ENCODE measurements around the gene AXIN1. TPM values are rescaled to one million over a fixed set of nuclear protein-coding genes. Genes with fewer than 3 reads are reported as not detected.

The AXIN1 gene
- total and polyA plus RNA-seq, 9 of the 15 experiments (the other 6 are each of a cell fraction or from before 2014, with no cell fraction given) = 0.42 to 58.0 (median 25.9) TPM

DNA sequence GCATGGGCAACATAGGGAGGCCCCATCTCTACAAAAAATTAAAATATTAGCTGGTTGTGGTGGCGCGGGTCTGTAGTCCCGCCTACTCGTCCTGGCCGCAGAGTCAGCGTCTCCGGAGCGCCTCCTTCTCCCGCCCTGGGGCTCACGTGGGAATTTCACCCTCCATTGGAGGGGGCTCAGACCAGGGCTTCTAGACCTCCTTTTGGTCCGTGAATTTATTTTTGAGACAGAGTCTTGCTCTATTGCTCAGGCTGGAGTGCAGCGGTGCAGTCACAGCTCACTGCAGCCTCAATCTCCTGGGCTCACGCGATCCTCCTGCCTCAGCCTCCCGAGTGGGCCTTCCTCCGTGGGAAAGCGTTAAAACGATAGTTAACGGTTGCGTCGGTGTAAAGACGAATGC, 44.1 kb upstream of the AXIN1 start (continued):
- no peak for TF ChIP-seq KLF1 (tag; IDR thresholded peaks at IDR 0.05)
- 0 out of 2 replicates have a peak, but pooled peaks have one; percentile 19 for TF ChIP-seq MXI1 (IDR thresholded peaks at IDR 0.05; ENCODE audit: low read depth, low read length)
- no peak; the same call in 1 of the 2 replicates for TF ChIP-seq RB1 (IDR thresholded peaks at IDR 0.05; ENCODE audit: low read depth)
- TF ChIP-seq, protein P1, sequence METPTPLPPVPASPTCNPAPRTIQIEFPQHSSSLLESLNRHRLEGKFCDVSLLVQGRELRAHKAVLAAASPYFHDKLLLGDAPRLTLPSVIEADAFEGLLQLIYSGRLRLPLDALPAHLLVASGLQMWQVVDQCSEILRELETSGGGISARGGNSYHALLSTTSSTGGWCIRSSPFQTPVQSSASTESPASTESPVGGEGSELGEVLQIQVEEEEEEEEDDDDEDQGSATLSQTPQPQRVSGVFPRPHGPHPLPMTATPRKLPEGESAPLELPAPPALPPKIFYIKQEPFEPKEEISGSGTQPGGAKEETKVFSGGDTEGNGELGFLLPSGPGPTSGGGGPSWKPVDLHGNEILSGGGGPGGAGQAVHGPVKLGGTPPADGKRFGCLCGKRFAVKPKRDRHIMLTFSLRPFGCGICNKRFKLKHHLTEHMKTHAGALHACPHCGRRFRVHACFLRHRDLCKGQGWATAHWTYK (CRISPR knock-in tag; IDR thresholded peaks at IDR 0.05) = no peak; the same call in 1 of the 2 replicates
- TF ChIP-seq CBX5 (IDR thresholded peaks at IDR 0.05; ENCODE audit: borderline replicate concordance, low read depth) = no peak
- TF ChIP-seq ZBTB7A (IDR thresholded peaks at IDR 0.05; ENCODE audit: borderline replicate concordance, control insufficient read depth, low read depth, low read length) = peak; percentile 25; the same call in 1 of the 2 replicates
- TF ChIP-seq, protein P2, sequence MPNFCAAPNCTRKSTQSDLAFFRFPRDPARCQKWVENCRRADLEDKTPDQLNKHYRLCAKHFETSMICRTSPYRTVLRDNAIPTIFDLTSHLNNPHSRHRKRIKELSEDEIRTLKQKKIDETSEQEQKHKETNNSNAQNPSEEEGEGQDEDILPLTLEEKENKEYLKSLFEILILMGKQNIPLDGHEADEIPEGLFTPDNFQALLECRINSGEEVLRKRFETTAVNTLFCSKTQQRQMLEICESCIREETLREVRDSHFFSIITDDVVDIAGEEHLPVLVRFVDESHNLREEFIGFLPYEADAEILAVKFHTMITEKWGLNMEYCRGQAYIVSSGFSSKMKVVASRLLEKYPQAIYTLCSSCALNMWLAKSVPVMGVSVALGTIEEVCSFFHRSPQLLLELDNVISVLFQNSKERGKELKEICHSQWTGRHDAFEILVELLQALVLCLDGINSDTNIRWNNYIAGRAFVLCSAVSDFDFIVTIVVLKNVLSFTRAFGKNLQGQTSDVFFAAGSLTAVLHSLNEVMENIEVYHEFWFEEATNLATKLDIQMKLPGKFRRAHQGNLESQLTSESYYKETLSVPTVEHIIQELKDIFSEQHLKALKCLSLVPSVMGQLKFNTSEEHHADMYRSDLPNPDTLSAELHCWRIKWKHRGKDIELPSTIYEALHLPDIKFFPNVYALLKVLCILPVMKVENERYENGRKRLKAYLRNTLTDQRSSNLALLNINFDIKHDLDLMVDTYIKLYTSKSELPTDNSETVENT (CRISPR knock-in tag; IDR thresholded peaks at IDR 0.05) = 0 out of 2 replicates have a peak, but pooled peaks have one; percentile 47
- no peak for TF ChIP-seq RBM15 (IDR thresholded peaks at IDR 0.05; ENCODE audit: insufficient read depth, low read length)
- TF ChIP-seq ZNF444 (CRISPR knock-in tag; IDR thresholded peaks at IDR 0.05) = no peak
- no peak for TF ChIP-seq CEBPZ (IDR thresholded peaks at IDR 0.05; ENCODE audit: borderline replicate concordance, low read depth, low read length)
- TF ChIP-seq HEY1 (CRISPR knock-in tag; IDR thresholded peaks at IDR 0.05; ENCODE audit: borderline replicate concordance) = no peak
- TF ChIP-seq, protein P3, sequence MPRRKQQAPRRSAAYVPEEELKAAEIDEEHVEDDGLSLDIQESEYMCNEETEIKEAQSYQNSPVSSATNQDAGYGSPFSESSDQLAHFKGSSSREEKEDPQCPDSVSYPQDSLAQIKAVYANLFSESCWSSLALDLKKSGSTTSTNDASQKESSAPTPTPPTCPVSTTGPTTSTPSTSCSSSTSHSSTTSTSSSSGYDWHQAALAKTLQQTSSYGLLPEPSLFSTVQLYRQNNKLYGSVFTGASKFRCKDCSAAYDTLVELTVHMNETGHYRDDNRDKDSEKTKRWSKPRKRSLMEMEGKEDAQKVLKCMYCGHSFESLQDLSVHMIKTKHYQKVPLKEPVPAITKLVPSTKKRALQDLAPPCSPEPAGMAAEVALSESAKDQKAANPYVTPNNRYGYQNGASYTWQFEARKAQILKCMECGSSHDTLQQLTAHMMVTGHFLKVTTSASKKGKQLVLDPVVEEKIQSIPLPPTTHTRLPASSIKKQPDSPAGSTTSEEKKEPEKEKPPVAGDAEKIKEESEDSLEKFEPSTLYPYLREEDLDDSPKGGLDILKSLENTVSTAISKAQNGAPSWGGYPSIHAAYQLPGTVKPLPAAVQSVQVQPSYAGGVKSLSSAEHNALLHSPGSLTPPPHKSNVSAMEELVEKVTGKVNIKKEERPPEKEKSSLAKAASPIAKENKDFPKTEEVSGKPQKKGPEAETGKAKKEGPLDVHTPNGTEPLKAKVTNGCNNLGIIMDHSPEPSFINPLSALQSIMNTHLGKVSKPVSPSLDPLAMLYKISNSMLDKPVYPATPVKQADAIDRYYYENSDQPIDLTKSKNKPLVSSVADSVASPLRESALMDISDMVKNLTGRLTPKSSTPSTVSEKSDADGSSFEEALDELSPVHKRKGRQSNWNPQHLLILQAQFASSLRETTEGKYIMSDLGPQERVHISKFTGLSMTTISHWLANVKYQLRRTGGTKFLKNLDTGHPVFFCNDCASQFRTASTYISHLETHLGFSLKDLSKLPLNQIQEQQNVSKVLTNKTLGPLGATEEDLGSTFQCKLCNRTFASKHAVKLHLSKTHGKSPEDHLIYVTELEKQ (CRISPR knock-in tag; IDR thresholded peaks at IDR 0.05) = no peak
- no peak; the same call in 1 of the 2 replicates for TF ChIP-seq GABPA (tag; conservative IDR thresholded peaks at IDR 0.05; ENCODE audit: low read depth)
- no peak for TF ChIP-seq HLTF (IDR thresholded peaks at IDR 0.05)
- TF ChIP-seq ZBTB17 (CRISPR knock-in tag; IDR thresholded peaks at IDR 0.05) = no peak
- TF ChIP-seq, protein P4, sequence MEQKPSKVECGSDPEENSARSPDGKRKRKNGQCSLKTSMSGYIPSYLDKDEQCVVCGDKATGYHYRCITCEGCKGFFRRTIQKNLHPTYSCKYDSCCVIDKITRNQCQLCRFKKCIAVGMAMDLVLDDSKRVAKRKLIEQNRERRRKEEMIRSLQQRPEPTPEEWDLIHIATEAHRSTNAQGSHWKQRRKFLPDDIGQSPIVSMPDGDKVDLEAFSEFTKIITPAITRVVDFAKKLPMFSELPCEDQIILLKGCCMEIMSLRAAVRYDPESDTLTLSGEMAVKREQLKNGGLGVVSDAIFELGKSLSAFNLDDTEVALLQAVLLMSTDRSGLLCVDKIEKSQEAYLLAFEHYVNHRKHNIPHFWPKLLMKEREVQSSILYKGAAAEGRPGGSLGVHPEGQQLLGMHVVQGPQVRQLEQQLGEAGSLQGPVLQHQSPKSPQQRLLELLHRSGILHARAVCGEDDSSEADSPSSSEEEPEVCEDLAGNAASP (IDR thresholded peaks at IDR 0.05) = no peak

All from K562 (cell line).